DND-41 (cell line): Measurements from ENCODE around the gene UTF1.

Experiments
- EZH2 ChIP-seq: IDR thresholded peaks from 3 replicates; pipeline ENCODE4 v1.6.1; 2012; ENCODE audit warnings: borderline replicate concordance, low read depth, mild to moderate bottlenecking, moderate library complexity, low read length, inconsistent platforms; ENCODE audit not compliant: severe bottlenecking
- TF ChIP-seq, protein P1 (sequence below): IDR thresholded peaks from 2 replicates; pipeline ENCODE4 v1.5.1; 2012; ENCODE audit warnings: borderline replicate concordance, low read length, moderate library complexity, mild to moderate bottlenecking; ENCODE audit not compliant: poor library complexity, severe bottlenecking; ENCODE audit errors: extremely low read depth

DNA sequence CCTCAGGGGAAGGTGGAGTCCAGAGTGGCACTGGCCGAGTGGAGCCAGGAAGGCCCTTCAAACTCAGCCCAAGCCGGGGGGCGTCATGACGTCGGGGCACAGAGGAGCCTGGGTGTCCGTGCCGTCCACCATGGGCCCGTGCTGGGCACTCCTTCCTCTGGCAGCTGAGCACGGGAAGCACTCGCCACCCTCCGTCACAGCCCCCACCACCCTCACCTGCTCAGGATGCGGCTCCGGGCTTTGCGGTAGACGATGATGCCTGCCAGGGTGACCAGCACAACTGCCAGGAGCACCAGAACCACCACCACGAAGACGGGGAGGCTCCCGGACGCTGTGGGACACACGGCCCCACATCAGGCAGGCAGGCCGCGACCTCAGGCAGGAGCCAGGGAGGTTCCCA, 38.5 kb downstream of the UTF1 start:
- TF ChIP-seq, protein P1, sequence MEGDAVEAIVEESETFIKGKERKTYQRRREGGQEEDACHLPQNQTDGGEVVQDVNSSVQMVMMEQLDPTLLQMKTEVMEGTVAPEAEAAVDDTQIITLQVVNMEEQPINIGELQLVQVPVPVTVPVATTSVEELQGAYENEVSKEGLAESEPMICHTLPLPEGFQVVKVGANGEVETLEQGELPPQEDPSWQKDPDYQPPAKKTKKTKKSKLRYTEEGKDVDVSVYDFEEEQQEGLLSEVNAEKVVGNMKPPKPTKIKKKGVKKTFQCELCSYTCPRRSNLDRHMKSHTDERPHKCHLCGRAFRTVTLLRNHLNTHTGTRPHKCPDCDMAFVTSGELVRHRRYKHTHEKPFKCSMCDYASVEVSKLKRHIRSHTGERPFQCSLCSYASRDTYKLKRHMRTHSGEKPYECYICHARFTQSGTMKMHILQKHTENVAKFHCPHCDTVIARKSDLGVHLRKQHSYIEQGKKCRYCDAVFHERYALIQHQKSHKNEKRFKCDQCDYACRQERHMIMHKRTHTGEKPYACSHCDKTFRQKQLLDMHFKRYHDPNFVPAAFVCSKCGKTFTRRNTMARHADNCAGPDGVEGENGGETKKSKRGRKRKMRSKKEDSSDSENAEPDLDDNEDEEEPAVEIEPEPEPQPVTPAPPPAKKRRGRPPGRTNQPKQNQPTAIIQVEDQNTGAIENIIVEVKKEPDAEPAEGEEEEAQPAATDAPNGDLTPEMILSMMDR, result no peak
- no peak for TF ChIP-seq EZH2
